DMS 273 (cell line): Measurements from ENCODE around the gene FAM13A.

Source experiments
- DNase-seq: peaks from one replicate; lab custom pipeline; 2025; ENCODE audit not compliant: unreplicated experiment; lab: John Stamatoyannopoulos, UW

Gene FAM13A

DNA sequence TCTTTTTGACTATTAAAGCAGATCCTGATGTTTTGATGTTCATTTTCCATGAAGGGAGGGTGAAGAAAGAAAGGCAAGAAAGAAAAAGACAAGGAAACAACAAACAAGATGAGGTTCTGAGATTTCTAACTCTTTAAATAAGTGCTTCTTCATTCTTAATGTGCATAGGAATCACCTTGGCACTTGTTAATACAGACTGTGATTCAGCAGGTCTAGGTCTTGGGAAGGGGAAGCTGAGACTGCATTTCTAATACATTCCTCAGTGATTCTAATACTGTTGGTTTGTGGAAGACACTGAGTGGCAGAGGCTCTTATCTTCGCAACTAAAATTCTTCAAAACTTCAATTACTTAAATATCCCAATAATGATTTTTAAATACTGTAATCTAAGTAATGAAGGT is 264.2 kb downstream of the FAM13A start:
- no peak for DNase-seq

DNA sequence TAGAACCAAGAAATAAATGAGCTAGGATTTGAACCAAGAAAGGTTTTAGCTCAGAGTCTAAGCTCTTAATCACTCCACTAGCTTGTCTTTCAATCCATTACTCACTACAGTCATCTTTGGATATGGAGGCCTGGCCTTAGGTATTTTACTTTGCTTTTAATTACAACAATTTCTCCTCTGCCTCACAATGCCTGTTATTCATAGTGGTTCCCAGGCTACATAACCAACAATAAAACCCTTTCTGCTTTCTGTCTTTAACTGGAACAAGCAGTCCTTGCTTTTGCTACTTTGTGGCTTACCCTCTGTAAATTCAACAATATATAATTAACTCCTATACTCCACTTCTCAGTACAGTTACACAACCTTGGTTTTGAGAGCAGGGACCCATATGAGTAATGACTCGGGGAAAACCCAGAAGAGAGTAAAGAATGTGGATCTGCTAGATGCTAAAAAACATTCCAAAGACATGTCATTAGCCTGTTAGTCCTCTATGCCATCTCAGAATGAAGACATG is 264.7 kb downstream of the FAM13A start:
- DNase-seq = no peak

DNA sequence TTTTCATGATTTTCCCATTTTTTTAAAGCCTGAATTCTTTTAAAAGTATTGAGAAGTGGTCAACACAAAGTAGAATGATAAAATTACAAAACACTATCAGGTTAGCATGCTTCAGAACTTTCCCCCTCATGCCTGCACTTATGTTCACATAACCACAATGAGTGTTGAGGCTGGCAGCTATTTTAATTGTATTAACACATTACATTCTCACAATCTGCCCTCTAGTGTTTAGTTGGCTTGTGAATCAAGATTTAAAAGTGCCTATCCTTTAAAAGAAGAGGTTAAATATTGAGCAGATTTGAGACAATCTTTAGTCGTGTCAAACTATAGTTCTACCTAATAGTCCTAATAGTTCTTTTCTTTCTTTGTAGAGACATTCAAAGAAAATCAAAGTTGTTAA is 265.7 kb downstream of the FAM13A start:
- DNase-seq = peak; percentile 27

DNA sequence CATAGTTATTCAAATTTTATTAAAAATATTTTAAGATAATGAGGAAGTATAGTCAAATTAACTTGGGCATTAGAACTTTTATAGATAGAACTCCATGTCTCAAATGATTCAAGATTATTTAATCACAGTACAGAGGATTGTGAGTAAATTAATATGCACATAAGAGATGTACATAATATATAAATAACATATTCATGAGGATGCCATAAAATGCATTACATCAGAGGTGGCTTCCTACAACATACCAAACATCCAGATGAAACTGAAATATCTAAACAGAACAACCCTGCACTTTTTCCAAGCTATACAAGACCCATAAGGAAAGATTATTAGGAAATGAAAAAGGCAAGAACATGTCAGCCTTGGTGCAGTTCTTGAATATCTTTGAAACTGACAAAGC is 268.1 kb downstream of the FAM13A start:
- no peak for DNase-seq

DNA sequence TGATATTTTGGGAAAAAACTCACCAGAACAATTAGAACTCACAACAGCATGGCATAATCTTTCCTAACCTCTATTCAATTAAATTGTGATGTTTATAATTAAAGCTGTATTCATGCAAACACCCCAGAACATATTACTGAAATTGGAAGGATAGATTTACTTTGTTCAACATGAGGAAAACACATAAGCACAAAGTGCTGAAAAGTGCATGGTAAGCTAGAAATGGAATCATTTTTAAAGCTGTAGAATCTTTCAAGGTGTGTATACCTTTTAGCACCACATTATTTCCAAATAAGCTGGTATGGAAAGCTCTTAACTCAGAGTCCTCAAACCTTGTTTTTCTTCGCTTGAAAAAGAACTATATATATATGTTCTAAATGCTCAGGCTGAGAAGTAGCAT is 268.6 kb downstream of the FAM13A start:
- no peak for DNase-seq

DNA sequence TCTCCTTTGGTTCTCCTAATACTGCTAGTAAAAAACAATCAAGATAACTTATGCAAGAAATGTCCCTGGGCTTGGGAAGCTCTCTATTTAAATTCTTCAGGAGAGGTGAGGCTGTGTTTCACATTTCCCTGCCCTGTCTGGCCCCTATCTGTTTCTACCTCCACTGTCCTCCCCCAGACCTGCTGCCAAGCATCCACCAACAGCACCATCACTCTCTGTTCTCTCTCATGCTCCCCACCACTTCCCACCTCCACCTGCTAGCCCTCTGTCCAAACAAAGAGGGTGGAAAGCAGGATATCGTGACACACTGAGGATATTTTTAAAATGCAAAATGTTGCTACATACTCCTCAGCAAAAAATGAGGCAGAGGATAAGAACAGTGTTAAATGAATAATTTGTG is 271.0 kb downstream of the FAM13A start:
- no peak for DNase-seq

DNA sequence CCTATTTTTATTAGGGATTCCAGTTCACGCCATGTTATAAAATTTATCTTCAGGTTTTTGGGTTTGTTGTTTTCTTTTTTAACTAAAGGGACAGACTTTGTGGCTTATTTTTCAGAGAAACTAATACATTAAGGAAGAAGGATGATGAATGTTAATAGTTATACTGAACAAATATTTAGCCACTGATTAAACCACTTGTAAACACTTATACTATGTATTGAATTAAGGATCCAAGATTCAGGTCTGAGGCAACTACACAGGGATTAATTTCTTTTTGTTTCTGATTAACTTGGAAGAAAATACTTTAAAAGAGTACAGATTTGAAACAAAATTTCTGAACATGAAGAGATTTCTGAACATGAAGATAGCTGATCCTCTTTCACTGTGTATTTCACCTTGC is 276.6 kb downstream of the FAM13A start:
- no peak for DNase-seq

DNA sequence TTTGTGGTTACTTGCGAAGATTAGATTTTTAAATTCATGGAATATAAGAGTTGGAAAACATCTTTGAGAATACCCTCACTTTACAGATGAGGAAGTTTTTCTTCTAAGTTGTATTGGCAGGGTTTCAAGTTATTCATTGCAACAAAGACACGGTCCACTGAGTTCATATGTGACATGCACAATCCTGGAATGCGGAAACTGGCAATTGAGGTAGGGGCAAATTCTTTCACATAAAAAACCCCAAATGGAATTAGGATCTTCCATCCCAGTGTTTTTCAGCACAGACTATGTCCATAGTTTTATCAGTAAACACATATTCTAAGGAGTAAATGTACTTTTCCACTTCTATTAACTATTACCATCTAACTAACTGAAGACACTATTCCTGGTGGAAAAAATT is 277.6 kb downstream of the FAM13A start:
- DNase-seq = no peak

DNA sequence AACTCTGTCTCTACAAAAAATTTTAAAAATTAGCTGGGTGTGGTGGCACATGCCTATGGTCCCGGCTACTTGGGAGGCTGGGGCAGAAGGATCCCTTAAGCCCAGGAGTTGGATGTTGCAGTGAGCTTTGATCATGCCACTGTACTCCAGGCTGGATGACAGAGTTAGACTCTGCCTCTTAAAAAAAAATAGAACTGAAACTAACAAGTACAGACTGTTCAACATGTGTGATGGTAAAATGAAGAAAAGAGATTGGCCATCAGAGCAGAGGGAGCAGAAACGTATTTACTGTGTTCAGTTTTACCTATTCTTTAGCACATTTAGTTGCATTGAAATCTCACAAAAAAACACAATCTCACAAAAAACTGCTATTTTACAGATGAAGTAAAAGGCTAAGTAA is 281.5 kb downstream of the FAM13A start:
- no peak for DNase-seq

DNA sequence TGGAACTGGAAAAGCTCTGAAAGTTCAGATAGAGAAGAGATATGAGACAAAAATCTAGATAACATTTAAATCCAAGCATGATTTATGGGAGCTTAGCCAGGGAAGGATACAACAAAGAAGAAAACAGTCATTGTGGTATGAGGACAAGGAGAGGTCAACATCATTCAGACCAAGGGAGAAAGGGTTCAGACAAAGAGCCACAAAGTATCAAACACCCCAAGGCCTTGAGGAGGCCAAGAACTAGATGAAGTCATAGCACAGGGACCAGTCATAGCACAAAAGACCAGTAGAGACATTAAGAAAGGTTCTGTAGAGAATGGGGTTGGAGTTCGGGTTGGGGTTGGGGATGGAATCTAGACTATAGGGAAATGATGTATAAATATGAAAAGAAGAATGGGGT is 282.0 kb downstream of the FAM13A start:
- DNase-seq = no peak

DNA sequence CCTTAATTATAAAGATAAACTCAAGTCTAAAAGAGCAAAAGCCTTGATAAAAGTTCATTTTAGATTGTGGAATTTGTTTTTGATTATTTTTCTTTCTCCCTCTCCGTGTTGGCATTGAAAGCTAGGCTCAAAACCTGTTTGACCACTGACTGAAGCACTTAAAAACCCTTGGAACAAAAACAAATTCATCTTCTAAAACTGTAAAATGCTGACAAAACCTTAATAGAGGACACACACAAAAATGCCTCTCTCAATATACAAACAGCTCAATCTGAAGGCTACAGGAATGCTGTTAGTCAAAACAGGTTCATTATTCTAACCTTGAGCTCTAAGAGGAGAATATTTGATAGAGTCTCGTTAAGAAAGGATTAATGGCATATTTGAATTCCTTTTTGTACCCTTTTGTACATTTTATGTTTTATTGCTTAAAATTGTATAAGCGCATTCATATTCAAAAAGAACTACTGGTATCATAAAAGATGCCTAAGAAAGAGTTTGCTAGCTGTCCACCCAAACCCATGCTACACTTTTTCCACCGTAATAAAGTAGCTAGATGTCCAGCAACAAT is 285.0 kb downstream of the FAM13A start:
- DNase-seq = no peak

DNA sequence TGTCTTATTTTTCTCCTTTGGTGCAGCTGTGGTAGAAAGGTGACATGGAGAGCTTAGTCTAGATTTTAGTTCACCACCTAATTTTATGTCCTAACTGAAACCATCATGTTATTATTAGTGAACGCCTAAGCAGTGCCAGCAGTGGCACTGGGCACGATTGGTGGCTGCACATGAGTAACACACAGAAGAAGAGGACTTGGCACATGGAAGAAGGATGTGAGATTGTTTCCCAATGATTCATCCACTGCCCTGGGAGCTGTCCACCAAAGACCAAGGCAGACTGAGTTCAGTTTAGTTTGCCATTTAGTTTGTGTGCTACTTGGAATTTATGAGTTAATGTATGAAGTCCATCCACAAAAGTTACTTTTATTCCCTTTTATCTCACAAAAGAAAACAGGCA is 291.3 kb downstream of the FAM13A start:
- DNase-seq = no peak

DNA sequence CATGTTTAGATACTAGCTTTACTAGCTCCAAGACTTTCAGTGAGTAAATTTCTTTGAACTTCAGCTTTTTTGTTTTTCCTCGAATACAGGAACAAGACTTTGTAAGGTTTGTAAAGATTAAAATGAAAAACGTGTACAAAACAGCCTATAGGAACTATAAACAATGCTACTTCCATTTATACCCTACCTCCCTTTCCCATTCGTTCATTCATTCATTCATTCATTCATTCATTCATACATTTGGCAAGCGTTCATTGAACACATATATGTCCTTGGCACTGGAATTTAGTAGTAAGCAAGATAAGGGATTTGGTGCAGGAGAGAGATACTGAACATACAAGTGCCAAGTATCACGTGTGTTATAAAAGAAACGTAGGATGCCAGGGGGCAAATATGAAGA is 293.9 kb downstream of the FAM13A start:
- DNase-seq = no peak

DNA sequence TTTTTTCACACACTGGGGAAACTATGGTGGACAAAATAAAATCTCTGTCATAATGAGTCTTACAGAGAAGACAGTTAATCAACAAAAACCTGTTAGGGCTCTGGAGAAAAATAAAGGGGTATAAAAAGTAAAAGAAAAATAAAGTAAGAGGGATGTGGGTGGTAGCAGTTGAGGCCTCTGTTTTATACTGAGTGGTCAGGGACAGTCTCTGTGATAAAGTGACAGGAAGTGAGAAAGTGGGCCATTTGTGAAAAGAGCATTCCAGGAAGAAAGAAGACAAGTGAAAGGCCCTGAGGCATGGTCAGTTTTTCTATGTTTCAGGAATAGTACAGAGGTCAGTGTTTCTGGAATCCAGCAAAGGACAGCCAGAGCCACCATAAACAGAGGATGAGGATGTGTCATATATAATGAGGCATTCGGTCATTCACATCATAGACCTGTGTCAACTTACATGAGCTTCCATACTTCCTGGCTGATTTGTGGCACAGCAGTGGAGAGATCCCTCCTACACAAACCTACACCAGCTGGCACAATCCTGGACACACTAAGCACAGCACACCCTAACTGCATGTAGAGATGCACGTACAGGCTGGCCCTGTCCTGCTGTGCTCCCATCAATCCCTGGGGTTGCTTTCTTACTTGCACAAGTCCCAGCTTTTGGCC is 295.0 kb downstream of the FAM13A start:
- peak; percentile 22 for DNase-seq

DNA sequence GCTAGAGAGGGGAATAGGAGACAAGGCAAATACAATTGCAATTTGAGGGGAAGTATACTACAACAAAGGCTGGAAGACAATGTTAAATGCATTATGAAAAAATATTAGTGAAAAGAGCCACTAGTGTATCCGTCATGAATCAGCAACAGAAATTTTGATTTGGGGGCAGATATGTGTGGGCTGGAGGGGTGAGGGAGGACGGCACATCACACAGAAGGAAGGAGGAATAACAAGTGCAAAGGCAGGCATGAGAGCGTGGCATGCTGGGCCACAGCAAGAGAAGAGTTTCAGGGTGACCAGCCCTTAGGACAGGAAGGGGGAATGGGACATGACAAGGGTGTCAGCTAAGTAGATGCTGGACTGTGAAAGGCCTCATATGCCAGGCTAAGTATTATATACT is 295.6 kb downstream of the FAM13A start:
- DNase-seq = no peak

DNA sequence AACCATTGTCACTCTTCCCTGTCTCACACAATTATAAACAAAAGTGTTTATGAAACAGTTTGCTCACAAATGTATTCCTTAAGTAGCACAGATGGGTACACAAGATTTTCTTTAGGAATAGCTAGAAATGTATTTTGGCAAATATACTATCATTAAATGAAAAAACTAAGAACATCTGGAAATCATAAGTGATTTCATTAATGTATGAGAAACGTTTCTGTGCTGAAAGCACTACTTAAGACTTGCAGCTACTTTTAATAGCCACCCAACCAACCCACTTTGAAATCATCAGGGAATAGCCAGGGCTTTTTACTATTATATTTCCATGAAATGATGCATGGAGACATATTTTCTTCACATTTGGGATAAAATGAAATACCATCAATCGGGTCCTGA is 297.1 kb downstream of the FAM13A start:
- no peak for DNase-seq

DNA sequence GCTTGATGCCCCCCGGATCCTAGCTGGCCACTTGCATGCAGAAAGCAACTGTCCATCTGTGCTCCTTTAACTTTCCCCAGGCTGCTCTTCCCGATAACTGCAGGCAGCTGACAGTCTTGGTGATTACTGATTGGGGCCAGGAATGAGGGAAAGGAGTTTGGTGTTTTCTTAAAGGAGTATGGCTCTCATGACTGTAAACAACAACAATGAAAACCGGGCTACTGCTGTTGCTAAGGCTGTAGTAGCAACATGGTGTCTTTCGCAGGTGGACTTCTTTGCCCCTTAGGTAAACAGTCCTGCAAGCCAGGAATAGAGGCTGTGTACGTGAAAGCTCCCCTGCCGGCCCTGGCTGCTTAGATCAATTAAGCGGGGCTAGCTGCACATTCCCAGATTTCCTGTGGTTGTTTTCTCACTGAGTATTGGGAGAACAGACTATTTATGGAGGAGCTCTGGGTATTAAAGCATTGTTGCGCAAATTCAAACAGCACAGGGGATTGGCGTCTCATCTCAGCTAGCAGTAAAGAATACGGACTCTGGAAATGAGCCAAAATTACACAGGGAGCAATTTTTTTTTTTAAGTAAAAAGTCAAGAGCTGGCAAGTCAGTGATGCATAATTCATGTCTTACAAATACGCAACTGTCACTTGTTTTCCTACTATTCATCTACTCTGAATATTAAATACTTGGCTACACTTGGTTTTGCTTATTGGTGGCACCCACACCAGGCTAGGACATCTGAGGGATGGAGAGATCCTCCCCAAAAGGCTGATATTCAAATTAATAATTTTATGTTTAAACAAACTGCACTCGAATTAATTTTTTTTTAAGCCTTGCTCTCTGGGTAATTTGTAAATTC is 297.7 kb downstream of the FAM13A start:
- DNase-seq = peak; percentile 65

DNA sequence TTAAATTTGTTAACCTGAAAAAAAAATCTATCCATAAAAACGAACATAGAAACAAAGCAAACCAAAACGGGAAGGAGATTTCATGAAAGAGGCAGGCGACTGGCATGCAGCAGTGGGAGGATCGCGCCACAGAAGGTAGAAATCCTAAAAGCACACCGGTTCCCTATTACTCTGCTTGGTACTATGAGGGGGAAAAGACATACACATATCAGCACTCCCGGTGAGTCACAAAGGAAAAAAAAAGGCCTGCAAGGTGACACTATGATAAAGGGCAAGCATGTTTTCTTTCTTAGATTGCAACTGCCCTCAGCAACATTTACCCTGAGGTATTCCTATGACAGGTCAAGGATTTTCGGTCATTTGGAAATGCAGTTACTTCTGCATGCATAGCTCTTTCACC is 298.7 kb downstream of the FAM13A start:
- no peak for DNase-seq

DNA sequence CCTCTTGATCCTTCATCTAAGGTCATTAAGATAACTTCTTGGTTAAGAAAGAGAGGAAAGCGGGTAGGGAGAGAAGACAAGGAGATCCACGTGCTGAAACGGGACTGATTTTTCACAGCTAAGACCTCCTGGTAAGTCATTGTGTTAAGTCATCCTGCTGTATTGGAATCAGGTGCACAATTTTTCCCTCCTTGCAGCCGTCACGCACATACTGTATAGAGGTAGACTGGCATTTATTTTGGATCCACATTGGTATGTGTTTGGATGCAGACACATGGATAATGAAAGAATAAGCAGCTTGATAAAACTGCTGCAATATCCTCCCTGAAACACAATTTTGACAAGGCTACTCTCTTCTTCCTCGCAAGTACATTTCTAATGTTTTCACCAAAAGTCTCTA is 299.2 kb downstream of the FAM13A start:
- DNase-seq = no peak

DNA sequence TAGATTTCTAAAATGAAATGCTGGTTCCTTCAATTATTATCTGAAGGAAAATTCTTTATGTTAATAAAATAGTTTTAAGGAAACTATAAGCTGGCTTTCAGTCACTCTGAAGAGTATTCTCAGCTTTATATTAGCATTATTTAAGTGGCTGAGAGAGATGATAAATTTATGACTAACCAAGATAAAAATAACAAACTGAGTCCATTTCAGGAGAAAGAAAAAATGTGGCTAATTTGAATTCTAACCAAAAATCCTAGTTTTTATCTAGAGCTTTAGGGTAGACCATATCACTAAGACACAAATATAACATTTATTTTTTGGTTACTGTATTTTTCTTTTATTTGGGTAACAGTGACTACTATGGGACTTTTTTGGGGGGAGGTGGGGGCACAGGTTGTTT is 299.9 kb downstream of the FAM13A start:
- no peak for DNase-seq

DNA sequence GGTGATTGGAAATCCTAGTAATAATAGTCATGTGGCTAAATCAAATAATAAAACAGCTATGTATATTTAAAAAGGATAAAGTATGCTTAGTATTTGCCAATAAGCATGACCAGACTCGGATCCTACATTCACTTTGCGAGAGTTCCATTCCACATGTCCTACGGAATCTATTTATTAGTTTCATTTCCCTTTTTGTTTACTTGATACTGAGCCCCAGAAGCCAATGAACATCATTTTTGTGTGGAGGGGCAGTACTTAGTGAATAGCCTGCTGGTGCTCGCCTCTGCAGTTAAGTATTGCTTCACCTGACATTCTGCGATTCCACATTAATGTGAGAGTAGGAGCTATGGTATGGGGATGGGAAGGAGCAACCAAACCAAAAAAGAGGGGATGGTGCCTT is 300.8 kb downstream of the FAM13A start:
- no peak for DNase-seq

DNA sequence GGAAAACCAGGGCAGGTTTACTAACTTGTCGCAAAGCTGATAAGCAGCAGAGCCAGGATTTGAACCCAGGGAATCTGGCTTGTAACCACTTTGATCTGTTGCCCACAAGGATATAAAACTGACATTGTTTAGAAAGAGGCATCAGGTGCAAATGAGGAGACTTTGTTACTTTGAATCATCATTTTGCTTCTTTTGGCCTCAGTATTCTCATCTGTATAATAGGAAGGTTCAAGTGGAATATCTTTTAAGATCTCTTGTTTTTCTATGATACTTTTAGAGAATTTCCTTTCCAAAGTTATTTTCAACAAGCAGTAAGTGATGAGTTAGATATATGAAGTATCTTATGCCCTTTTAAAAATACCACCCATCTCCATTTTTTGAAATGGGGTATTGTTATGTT is 301.5 kb downstream of the FAM13A start:
- DNase-seq = no peak
